GM06990 (cell line): ENCODE measurements around the gene SARDH.
"Not testable (repeated sequence)": the region's sequence is repeated elsewhere in the genome, so short reads cannot be mapped to it uniquely, and the experiment has no call there.

Source experiments
- DNase-seq: peaks from one replicate; pipeline ENCODE4 v3.0.0-alpha.2; 2011; ENCODE audit not compliant: insufficient read length; ENCODE audit errors: extremely low read depth
- H3K27me3 ChIP-seq: replicated peaks from 2 replicates; pipeline ENCODE4 v1.6.0; 2011; ENCODE audit warnings: low read length; ENCODE audit not compliant: control insufficient read depth, insufficient read depth
- H3K36me3 ChIP-seq: 2 replicates; pipeline ENCODE4 v1.5.1; 2011; ENCODE audit warnings: low read length; ENCODE audit not compliant: control insufficient read depth, insufficient read depth
- H3K4me3 ChIP-seq: replicated peaks from 2 replicates; pipeline ENCODE4 v1.5.1; 2011; ENCODE audit warnings: low read depth, mild to moderate bottlenecking, control low read depth, low read length
- CTCF ChIP-seq: IDR thresholded peaks from 2 replicates; pipeline ENCODE4 v1.5.1; 2011; ENCODE audit warnings: low read length, control low read depth, mild to moderate bottlenecking, inconsistent platforms; ENCODE audit not compliant: insufficient read depth, poor library complexity, severe bottlenecking

SARDH gene

DNA sequence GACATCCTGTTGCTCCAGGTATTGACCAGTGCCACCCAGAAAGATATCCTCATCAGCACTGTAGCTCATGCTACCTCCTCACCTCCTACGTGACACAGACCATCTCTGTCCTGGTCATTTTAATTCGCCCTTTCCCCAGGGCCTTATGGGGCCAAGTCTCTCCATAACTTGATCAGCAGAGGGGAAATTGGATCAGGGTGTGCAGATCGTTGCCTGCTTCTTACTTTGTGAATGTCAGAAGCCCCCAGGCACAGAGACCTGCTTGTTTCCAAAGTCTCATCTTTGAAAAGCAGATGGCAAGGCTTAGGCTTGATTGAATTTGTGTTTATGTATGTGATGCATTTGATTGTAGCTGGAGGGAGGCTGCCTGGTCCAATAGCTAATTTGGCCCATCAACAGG, 110.8 kb downstream of the SARDH start:
- no peak for TF ChIP-seq CTCF
- Histone ChIP-seq H3K27me3 (no peaks in the 10 kb centered on the region; the same call in 1 of the 2 replicates), H3K4me3 (no peak overlapping the region), H3K36me3 (no peaks in the 10 kb centered on the region)
- no peak for DNase-seq

GRCh38 chr9:133626008-133626407, 112.1 kb downstream of the SARDH start:
- not testable (repeated sequence) for H3K36me3 ChIP-seq, DNase-seq, H3K4me3 ChIP-seq, H3K27me3 ChIP-seq

DNA sequence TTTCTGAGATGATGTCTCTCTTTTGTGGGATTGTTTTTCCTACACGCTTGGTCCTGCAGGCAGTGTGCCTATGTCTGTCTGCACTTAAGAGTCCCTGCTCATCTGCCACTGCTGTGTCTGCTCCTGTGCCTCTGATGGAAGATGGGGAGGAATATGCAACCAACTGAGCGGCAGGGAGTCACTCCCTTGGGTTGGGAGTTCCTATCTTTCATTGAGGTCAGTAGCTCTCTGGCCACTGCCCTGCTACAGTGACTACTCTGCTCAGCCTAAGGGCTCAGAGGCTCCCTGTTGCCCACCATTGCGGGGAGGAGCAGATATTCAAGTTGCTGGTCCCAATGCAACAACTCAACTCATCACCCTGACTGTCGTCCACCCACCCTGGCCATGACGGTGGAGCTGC, 115.6 kb downstream of the SARDH start:
- no peaks in the 10 kb centered on the region for H3K36me3 ChIP-seq
- no peak for DNase-seq
- no peak overlapping the region for H3K4me3 ChIP-seq
- H3K27me3 ChIP-seq: no peaks in the 10 kb centered on the region; the same call in 1 of the 2 replicates
- no peak for TF ChIP-seq CTCF

DNA sequence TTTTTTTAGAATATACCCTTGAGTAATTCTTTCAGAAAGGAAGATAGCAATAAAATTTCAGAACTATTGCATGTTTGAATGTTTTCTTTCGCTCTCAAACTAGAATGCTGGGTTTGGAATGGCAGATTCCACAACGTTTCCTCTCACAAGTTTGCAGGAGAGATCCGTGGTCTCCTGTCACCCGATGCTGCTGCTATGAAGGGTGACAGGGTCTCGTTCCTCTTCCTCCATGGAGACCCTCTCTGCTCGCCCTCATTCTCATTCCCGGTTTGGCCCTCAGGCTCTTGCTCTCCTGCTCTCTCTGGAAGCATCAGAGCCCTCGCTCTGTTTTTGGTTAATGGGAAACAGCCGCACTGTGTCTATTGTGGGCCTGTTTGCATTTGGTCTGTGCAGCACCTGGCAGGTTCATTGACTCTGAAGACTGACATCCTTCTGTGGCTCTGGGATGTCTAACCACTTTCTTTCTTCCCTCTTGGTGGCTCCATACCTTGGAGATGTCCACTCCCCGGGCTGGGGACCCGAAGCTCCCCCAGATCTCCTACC, 116.4 kb downstream of the SARDH start:
- DNase-seq: no peak
- no peak overlapping the region for H3K4me3 ChIP-seq
- H3K27me3 ChIP-seq: no peaks in the 10 kb centered on the region; the same call in 1 of the 2 replicates
- no peak for TF ChIP-seq CTCF
- no peaks in the 10 kb centered on the region for H3K36me3 ChIP-seq

GRCh38 chr9:133619791-133620190, 118.4 kb downstream of the SARDH start:
- no peak overlapping the region for H3K4me3 ChIP-seq

DNA sequence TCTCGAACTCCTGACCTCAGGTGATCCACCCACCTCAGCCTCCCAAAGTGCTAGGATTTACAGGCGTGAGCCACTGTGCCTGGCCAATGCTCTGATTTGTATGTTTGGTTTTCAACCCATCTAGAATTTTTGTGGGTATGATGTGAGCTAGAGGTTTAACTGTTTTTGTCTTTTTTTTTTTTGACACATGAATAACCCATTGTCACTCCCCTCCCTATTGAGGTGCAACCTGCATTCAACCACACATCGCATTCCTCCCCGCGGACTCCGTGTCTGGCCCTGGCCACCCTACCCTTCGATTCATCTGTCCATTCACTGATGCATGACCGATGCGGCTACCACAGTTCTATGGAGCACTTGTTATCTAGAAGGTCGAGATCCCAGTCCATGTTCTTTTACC, 119.4 kb downstream of the SARDH start:
- Histone ChIP-seq H3K4me3 (no peak overlapping the region), H3K36me3 (no peaks in the 10 kb centered on the region), H3K27me3 (no peaks in the 10 kb centered on the region; the same call in 1 of the 2 replicates)
- no peak for DNase-seq
- TF ChIP-seq CTCF: no peak

More at GRCh38 chr9:133619791-133620190, 118.4 kb downstream of the SARDH start:
- TF ChIP-seq CTCF: no peak
- Histone ChIP-seq H3K27me3 (no peaks in the 10 kb centered on the region; the same call in 1 of the 2 replicates), H3K36me3 (no peaks in the 10 kb centered on the region)
- DNase-seq: no peak
